Testis (tissue), 2 donors: ENCODE measurements around the gene ZSCAN1.

ENCODE experiments used
- POLR2A ChIP-seq: fragments of 450-650 bp; IDR thresholded peaks from one replicate; pipeline ENCODE4 v1.6.1; 2017; ENCODE audit warnings: antibody characterized with exemption, mild to moderate bottlenecking, moderate library complexity
- TF ChIP-seq, protein P1 (sequence below), 3 experiments: fragments of 450-650 bp in 2 of 3; fragments of 200-600 bp in 1 of 3; sonication (generic) in 1 of 3; IDR thresholded peaks; one replicate each; pipeline ENCODE4 v1.5.1; 2016 to 2019; ENCODE audit warnings: antibody characterized with exemption in 3 of 3, mild to moderate bottlenecking in 2 of 3, moderate library complexity in 1 of 3

DNA sequence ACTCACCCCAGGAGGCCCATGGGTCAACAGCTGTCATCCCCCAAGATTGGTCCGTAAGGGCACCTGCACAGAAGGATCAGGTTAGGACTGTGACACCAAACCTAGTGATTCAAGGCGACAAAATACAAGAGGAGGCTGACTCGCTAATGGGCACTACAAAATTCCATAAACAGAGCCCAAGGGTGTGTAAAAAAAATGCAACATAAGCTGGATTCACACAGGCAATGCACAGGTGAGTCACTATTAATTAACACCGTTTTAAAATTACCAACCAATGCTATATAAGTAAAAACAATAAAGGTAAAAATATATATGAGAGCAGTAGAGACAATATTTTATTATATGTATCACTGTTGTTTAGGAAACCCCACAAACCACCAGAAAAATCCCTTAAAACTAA is 33.1 kb upstream of the ZSCAN1 start:
- TF ChIP-seq, protein P1, sequence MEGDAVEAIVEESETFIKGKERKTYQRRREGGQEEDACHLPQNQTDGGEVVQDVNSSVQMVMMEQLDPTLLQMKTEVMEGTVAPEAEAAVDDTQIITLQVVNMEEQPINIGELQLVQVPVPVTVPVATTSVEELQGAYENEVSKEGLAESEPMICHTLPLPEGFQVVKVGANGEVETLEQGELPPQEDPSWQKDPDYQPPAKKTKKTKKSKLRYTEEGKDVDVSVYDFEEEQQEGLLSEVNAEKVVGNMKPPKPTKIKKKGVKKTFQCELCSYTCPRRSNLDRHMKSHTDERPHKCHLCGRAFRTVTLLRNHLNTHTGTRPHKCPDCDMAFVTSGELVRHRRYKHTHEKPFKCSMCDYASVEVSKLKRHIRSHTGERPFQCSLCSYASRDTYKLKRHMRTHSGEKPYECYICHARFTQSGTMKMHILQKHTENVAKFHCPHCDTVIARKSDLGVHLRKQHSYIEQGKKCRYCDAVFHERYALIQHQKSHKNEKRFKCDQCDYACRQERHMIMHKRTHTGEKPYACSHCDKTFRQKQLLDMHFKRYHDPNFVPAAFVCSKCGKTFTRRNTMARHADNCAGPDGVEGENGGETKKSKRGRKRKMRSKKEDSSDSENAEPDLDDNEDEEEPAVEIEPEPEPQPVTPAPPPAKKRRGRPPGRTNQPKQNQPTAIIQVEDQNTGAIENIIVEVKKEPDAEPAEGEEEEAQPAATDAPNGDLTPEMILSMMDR (IDR thresholded peaks at IDR 0.05), result no peak
- TF ChIP-seq POLR2A, result no peak
